B cell (primary cell): ENCODE measurements around the gene SGCA. TPM values are rescaled to one million over a fixed set of nuclear protein-coding genes. Genes with fewer than 3 reads are reported as not detected.

Experiments used
- ATAC-seq: fragments of 200-7000 bp; cut with Tn5 transposase; one replicate; pipeline ENCODE4 v1.10.0; 2021; ENCODE audit warnings: low read depth, mild to moderate bottlenecking, moderate number of reproducible peaks, moderate library complexity
- CTCF ChIA-PET: fragments of 350-600 bp; sonication (Branson Sonifier 250); formaldehyde crosslinking; loops from one replicate; lab custom pipeline; 2021; ENCODE audit warnings: antibody characterized with exemption, inconsistent platforms; lab: Charles Lee
- POLR2A ChIA-PET: fragments of 350-600 bp; sonication (Branson Sonifier 250); formaldehyde crosslinking; loops from one replicate; lab custom pipeline; 2021; ENCODE audit warnings: antibody characterized with exemption; lab: Charles Lee
- DNase-seq: peaks from one replicate; pipeline ENCODE4 v3.0.0; 2013
- H2AFZ ChIP-seq: 2 replicates; pipeline ENCODE4 v1.6.1; 2012; ENCODE audit warnings: mild to moderate bottlenecking, low read depth, low read length; ENCODE audit not compliant: insufficient read depth, poor library complexity, severe bottlenecking
- H3K27ac ChIP-seq, 2 donors: 1 replicate in 1 of 2; 2 replicates in 1 of 2; pipeline ENCODE4 v1.5.1; 2012 to 2013; ENCODE audit warnings: low read length in 2 of 2, mild to moderate bottlenecking in 2 of 2, moderate library complexity in 1 of 2
- H3K27me3 ChIP-seq, 4 experiments: fragments of 200-600 bp in 1 of 4; sonication (generic) in 1 of 4; replicated peaks in 1 of 4; 1 replicate in 2 of 4; 2 replicates in 2 of 4; pipeline versions ENCODE4 v1.6.1 to v1.7.0; 2013 to 2016; ENCODE audit warnings: low read length in 3 of 4, mild to moderate bottlenecking in 2 of 4, mixed read lengths in 1 of 4, moderate library complexity in 1 of 4; ENCODE audit not compliant: insufficient read depth in 4 of 4, control insufficient read depth in 3 of 4; ENCODE audit errors: control extremely low read depth in 1 of 4
- H3K36me3 ChIP-seq, 2 experiments: replicated peaks in 1 of 2; 1 replicate in 1 of 2; 2 replicates in 1 of 2; pipeline versions ENCODE4 v1.6.1 to v1.7.1; 2013; ENCODE audit warnings: low read length in 1 of 2; ENCODE audit not compliant: insufficient read depth in 2 of 2, control insufficient read depth in 1 of 2; ENCODE audit errors: control extremely low read depth in 1 of 2, extremely low read depth in 1 of 2
- H3K4me1 ChIP-seq, 2 donors: fragments of 200-600 bp in 1 of 2; sonication (generic) in 1 of 2; 1 replicate in 1 of 2; 2 replicates in 1 of 2; pipeline versions ENCODE4 v1.5.1 to v1.6.1; 2013 to 2017; ENCODE audit warnings: low read length in 2 of 2; ENCODE audit not compliant: control insufficient read depth in 2 of 2, insufficient read depth in 2 of 2
- H3K4me2 ChIP-seq: replicated peaks from 2 replicates; pipeline ENCODE3; 2012; ENCODE audit warnings: mild to moderate bottlenecking, low read depth, low read length; ENCODE audit not compliant: poor library complexity, severe bottlenecking
- H3K4me3 ChIP-seq, 5 experiments: fragments of 200-600 bp in 1 of 5; sonication (generic) in 1 of 5; 1 replicate in 3 of 5; 2 replicates in 2 of 5; pipeline versions ENCODE4 v1.5.1 to v1.7.0; 2011 to 2016; ENCODE audit warnings: low read length in 4 of 5, mild to moderate bottlenecking in 4 of 5, low read depth in 2 of 5, control low read depth in 1 of 5, moderate library complexity in 1 of 5; ENCODE audit not compliant: insufficient read depth in 1 of 5; ENCODE audit errors: control extremely low read depth in 1 of 5, extremely low read depth in 1 of 5
- H3K79me2 ChIP-seq: fragments of 200-600 bp; sonication (generic); one replicate; pipeline ENCODE4 v1.6.0; 2016; ENCODE audit warnings: low read length; ENCODE audit not compliant: control insufficient read depth, insufficient read depth
- H3K9ac ChIP-seq: fragments of 200-600 bp; sonication (generic); 2 replicates; pipeline ENCODE4 v1.6.1; 2017; ENCODE audit warnings: mild to moderate bottlenecking, low read length, moderate library complexity
- H3K9me3 ChIP-seq, 3 donors: one replicate each; pipeline versions ENCODE4 v1.6.1 to v1.7.1; 2013; ENCODE audit warnings: low read length in 2 of 3; ENCODE audit not compliant: control insufficient read depth in 2 of 3, insufficient read depth in 1 of 3; ENCODE audit errors: control extremely low read depth in 1 of 3
- H4K20me1 ChIP-seq: 2 replicates; pipeline ENCODE4 v1.6.0; 2012; ENCODE audit warnings: mild to moderate bottlenecking, low read length; ENCODE audit not compliant: insufficient read depth, control insufficient read depth, poor library complexity, severe bottlenecking
- H3K27ac Mint-ChIP-seq: one replicate; pipeline ENCODE4 v1.8.0; 2021; ENCODE audit warnings: mixed read lengths
- H3K27me3 Mint-ChIP-seq: one replicate; pipeline ENCODE4 v1.8.0; 2021; ENCODE audit warnings: mixed read lengths
- H3K4me1 Mint-ChIP-seq: one replicate; pipeline ENCODE4 v1.8.0; 2021; ENCODE audit warnings: mixed read lengths
- H3K4me3 Mint-ChIP-seq: one replicate; pipeline ENCODE4 v1.8.0; 2021; ENCODE audit warnings: mixed read lengths
- H3K9me3 Mint-ChIP-seq: one replicate; pipeline ENCODE4 v1.8.0; 2022; ENCODE audit warnings: mixed read lengths; ENCODE audit not compliant: insufficient read depth
- EZH2 ChIP-seq: IDR thresholded peaks from 2 replicates; pipeline ENCODE4 v1.6.1; 2012; ENCODE audit warnings: borderline replicate concordance, low read depth, mild to moderate bottlenecking, moderate library complexity, low read length; ENCODE audit not compliant: insufficient read depth, poor library complexity, severe bottlenecking
- WGBS: methylation state at CpG from one replicate; pipeline ENCODE4 v1.1.5; 2013; ENCODE audit warnings: missing lambda C conversion rate; ENCODE audit not compliant: insufficient coverage; 5-methylcytosine and 5-hydroxymethylcytosine counted together
- intact Hi-C: fragments of 100-400 bp; cut with micrococcal nuclease; formaldehyde crosslinking; loops from one replicate; pipeline ENCODE4 v1.10.0; 2022
- polyA plus RNA-seq: library from polyadenylated mRNA; depleted of rRNA; stranded (reverse); fragments of >200 nt; gene quantifications from 2 replicates; pipeline ENCODE4 v1.2.3, GENCODE V29; 2012
- total RNA-seq, 2 donors: library from RNA; stranded (reverse); fragments of 120-200 nt in 1 of 2; gene quantifications; 1 replicate in 1 of 2; 2 replicates in 1 of 2; pipeline versions ENCODE4 v1.2.3 to v1.2.4, GENCODE V29; 2013 to 2022
- TF ChIP-seq, protein P1 (sequence below): fragments of 200-600 bp; IDR thresholded peaks from one replicate; pipeline ENCODE4 v1.8.0; 2022; ENCODE audit warnings: antibody characterized with exemption, mild to moderate bottlenecking

SGCA gene
- total and polyA plus RNA-seq, 2 donors (not counting 1 experiment from before 2014, with no cell fraction given) = 4.4 to 4.5 TPM

GRCh38 chr17:50199803-50200456 is 34.1 kb downstream of the SGCA start:
- H3K9me3 ChIP-seq = peaks cover 0 to 9% (median 0%) of the 10 kb centered on the region in 3 donors
- peaks cover 42% of the 10 kb centered on the region for H3K27me3 Mint-ChIP-seq
- H3K4me1 Mint-ChIP-seq = peaks cover 27% of the 10 kb centered on the region
- H2AFZ ChIP-seq = peak overlapping the region; percentile 56
- H3K79me2 ChIP-seq = no peaks in the 10 kb centered on the region
- peak; percentile 70 for ATAC-seq
- H3K9me3 Mint-ChIP-seq = no peaks in the 10 kb centered on the region
- H3K4me3 Mint-ChIP-seq = peak overlapping the region; percentile 85
- under 1% methylated on average over 19 of the region's 36 CpGs for WGBS
- peak overlapping the region in 4 of 5 experiments; percentile 28 to 59 (median 53) for H3K4me3 ChIP-seq
- H3K27ac Mint-ChIP-seq = peak overlapping the region; percentile 32
- peaks cover 0 to 49% (median 11%) of the 10 kb centered on the region in 4 experiments for H3K27me3 ChIP-seq
- DNase-seq = peak; percentile 80
- POLR2A ChIA-PET = interaction anchor here (0.9 to 1.2 kb wide), 3 partner anchors 30 to 197 kb away, joined by 3 to 10 read pairs (median 3); partner anchors contain the start of genes LRRC59 and TMEM92
- CTCF ChIA-PET = interaction anchor here (0.6 to 7.3 kb wide), 38 partner anchors 8 to 301 kb away, joined by 3 to 156 read pairs (median 4); partner anchors contain the start of genes ITGA3, PDK2 and TMEM92
- TF ChIP-seq EZH2 = no peak
- TF ChIP-seq, protein P1, sequence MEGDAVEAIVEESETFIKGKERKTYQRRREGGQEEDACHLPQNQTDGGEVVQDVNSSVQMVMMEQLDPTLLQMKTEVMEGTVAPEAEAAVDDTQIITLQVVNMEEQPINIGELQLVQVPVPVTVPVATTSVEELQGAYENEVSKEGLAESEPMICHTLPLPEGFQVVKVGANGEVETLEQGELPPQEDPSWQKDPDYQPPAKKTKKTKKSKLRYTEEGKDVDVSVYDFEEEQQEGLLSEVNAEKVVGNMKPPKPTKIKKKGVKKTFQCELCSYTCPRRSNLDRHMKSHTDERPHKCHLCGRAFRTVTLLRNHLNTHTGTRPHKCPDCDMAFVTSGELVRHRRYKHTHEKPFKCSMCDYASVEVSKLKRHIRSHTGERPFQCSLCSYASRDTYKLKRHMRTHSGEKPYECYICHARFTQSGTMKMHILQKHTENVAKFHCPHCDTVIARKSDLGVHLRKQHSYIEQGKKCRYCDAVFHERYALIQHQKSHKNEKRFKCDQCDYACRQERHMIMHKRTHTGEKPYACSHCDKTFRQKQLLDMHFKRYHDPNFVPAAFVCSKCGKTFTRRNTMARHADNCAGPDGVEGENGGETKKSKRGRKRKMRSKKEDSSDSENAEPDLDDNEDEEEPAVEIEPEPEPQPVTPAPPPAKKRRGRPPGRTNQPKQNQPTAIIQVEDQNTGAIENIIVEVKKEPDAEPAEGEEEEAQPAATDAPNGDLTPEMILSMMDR = no peak
- no peaks in the 10 kb centered on the region for H4K20me1 ChIP-seq
- peak overlapping the region; percentile 57 for H3K9ac ChIP-seq
- H3K4me1 ChIP-seq = peaks cover 18 to 23% of the 10 kb centered on the region in 2 donors
- no peaks in the 10 kb centered on the region for H3K36me3 ChIP-seq
- peak overlapping the region; percentile 94 for H3K4me2 ChIP-seq
- peak overlapping the region in 1 of 2 donors; percentile 47 for H3K27ac ChIP-seq
- intact Hi-C loops = loop anchor here (1.0 to 2.0 kb wide), 6 partner anchors 21 to 339 kb away; no protein-coding TSS in a partner anchor
